ENCODE measurements around the gene CAMK1D.

CAMK1D gene

DNA sequence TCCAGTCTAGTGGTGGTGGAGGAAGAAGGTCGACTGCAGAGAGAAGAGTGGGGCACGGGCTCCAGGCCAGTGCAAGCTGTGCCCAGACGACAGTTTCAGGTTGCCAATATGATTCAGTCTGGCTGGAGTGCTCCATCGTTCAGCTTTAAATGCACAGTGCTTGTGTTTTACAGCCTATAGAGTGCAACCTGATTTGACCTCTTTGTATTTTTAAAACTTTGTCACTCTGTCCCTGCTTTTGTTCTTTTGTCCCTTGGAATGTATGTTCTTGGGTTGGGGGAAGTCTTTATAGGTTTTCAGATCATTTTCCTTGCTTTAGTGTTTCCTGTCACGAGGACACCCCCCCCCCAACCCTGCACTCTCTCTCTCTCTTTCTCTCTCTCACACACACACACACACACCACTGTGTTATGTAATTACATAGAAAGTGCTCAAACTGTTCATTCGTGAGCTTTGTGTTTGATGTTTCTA, 198.0 kb downstream of the CAMK1D start:
- DNase-seq, result no peak

DNA sequence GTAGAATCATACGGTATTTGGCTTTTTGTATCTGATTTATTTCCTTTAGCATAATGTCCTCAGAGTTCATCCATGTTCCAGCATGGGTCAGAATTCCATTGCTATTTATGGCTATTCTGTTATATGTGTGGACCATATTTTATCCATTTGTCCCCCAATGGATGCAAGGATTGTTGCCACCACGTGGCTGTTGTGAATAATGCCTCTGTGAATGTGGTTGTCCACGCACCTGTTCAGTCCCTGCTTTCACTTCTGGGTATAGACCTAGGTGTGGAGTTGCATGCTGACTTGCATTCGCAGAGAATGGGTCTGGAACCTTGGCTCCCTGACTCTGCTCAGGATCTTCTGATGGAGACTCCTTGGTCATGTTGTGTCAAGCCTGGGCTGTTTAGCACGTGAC, 199.9 kb downstream of the CAMK1D start:
- DNase-seq, result no peak

DNA sequence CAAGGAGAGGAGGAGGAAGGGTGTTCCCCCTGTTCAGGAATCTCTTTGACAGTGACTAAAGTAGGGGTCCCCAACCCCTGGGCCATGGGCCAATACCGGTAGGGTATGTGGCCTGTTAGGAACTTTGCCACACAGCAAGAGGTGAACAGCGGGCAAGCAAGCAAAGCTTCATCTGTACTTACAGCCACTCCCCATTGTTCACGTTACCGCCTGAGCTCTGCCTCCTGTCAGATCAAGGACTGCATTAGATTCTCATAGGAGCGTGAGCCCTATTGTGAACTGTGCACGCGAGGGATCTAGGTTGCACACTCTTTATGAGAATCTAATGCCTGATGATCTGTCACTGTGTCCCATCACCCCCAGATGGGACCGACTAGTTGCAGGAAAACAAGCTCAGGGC, 201.6 kb downstream of the CAMK1D start:
- DNase-seq, result no peak

DNA sequence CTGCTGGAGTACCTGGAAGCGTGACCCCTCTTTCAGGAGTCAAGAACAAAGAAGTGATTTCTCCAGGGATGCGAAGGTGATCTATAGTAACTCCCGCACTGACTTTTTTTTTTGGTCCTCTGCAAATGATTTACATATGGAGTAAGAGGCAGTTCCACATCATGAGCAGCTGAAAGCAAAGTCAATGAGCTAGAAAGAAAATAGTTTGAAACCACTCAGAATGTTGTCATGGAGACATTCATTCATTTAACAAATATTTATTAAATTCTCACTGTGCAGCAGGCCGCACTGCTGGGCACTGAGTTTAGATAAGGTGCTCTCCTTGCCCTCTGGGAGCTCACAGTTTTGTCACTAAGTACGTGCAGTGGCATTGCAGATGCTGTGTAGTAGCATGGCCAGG, 206.7 kb downstream of the CAMK1D start:
- DNase-seq, result no peak

DNA sequence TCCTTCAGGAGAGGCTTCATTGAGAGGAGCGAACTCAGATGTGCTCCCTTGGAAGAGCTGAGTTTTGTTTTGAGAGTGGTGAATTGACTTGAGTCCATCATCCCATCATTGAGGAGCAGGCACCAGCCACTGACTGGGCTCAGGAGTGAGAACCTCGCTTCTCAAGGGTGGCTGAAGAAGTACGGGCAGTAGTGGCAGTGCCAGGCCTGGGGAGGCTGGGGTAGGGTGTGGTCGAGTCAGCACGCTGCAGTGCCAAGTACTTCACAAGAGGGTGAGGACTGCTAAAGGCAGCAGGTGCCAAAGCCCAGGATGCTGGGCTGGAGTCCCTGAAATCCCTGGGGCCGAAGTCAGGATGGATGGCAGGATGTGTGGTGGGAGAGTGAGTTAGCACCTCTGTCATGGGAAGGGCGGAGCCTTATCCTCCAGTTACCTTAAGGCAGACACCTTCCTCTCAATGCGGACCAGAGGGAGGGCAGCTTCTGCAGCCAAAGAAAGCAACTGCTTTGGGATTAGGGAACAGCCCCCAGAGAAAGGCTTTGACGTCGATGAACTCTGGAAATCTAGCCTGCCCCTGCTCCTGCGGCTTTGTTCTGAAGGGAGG, 210.3 kb downstream of the CAMK1D start:
- DNase-seq, result no peak

DNA sequence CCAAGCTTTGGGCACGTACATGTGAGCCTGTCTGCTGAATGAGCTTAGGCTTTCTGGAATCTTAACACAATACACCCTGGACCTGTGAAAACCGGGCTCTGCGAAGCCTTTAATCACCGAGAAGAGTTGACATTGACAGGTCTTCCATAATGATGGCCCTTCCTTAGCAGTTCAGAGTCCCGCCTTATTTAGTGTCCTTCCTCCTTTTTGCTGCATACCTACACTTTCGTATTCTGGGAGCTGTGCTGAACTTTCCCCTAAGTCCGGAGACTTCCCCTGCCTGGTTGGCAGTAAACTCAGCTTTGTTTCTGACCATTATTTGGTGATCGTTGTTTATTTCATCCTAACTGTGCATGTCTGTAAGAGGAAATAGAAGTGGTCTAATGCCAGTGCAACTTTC, 212.0 kb downstream of the CAMK1D start:
- DNase-seq, result no peak

DNA sequence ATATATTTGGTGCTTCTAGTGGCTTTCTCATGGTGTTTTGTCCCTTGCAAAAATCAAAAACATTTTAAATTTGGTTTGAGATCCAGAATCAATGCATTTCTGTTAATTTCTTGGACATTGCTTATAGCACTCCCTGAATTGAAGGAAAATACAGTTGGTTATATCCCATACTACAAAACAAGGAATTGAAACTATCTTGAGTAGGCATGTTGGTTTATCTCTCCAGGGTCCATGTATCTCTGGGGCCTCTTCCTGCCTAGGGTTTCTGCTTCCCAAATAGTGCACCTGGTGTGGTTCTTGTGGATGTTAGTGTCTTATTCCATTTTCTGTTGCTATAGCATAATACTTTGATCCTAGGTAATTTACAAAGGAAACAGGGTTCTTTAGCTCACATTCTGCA, 212.4 kb downstream of the CAMK1D start:
- no peak for DNase-seq

DNA sequence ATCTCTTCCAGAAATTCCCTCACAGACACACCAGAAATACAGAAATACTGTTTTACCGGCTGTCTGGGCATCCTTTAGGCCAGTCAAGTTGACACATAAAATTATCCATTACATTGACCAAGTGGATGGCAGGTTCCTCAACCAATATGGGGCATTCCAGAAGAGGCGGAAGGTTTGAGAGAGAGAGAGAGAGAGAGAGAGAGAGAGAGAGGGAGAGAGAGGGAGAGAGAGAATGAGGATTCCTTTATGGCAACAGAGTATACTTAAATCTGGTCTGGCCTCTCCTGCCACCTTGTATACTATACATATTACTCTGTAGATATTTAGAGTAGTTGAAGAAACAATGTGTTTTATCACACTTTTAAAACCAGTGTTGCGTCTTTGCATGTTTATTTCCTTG, 214.1 kb downstream of the CAMK1D start:
- DNase-seq, result no peak

DNA sequence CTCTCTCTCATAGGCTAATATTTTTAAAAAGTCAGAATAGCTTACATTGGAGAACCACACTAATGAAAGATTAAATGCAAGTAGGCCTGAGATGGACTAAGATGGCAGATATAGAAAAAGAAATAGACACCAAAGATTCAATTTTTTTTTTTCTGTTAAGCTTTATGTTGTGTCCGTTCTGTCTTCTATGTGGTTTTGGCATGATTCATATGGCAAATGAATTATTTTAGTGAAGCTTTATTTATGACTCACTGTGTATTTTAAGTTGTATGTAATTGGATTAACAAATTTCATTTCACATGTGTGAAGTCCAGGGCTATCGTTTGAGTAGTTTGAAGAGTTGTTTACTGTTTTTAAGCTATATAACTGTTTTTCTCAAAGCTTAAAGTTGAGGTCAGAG, 214.8 kb downstream of the CAMK1D start:
- no peak for DNase-seq

DNA sequence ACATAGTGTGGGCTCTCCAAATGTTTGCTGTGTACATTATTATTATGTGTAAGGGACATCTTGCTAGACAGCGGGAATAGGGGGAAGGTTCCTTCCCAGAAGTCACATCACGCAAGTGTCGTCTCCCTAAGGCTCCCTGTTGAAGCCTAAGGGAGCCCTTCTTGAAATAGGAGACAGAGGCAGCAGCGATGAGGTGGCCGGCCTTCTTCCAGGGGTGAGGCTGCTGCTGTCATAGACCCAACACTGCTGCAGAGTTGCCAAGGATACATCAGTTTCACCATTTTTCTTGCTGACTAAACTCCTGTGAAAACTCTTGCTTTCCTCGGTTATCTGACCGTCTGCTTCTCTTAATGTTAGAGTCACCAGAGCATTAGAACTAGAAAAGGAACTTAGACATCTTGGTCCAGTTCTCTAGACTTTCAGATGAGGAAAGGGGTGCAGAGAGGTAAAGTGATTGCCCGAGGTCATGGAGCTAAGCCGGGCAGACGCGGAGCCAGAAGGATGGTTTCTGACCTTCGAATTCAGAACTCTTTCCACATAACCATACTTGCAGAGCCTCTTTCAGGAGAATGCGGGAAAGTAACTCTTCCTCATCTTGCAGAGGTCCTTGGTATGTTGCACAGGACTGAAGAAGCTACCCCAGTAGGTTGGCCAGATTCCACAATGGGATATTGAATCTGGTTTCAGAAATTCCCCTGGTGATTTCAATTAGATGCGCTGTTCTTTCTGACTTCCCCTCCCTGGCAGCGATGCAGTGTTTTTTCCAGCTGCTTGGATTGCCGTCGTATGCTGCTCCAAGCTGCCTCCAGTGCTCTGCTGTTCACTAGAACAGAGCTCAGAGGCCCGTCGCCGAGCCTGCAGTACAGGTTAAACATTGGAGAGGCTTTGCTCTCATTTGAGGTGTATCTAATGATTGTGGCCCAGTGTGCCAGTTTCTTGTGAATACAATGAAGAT, 217.1 kb downstream of the CAMK1D start:
- DNase-seq, result no peak

DNA sequence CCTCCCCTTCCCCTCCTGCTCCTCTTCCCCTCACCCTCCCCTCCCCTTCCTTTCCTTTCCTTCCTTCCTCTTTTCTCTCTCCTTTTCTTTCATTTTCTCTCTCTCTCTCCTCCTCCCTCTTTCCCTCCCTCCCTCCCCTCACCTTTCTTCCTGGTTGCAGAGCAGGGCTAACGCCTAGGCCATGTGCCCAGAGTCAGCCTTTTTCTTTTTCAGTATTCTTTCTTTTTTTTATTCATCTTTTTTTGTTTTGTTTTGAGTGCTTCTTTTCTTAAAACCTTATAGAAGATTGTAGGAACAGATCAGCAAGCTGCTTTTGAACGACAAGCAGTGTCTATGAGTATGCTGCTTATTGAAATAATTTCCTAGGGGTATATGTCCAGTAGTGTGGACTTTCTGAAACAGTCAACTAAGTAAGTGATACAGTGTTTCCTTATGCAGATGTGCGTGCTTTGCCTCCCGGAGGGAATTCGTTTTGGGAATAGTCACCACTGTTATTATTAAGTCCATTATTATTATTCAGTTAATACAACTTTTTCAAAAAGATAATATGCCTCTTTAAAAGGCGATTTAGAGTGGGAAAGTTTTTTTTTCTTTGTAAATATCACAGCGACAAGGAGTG, 219.2 kb downstream of the CAMK1D start:
- no peak for DNase-seq

DNA sequence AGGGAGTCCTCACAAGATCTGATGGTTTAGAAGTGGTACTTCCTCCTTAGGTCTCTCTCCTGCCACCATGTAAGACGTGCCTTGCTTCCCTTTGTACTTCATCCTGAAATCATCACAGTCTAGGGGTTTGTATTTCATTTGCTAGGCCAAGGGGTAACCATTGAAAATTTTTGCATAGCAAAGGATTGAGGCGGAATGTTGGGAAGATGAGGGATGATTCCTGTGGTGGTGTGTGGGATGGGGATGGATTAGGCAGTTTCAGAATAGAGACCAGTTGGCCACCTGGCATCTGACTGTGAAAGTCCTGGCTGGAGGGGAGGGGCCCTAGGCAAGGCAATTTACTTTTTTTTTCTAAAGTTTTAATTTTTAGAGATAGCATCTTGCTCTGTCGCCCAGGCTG, 222.9 kb downstream of the CAMK1D start:
- no peak for DNase-seq

DNA sequence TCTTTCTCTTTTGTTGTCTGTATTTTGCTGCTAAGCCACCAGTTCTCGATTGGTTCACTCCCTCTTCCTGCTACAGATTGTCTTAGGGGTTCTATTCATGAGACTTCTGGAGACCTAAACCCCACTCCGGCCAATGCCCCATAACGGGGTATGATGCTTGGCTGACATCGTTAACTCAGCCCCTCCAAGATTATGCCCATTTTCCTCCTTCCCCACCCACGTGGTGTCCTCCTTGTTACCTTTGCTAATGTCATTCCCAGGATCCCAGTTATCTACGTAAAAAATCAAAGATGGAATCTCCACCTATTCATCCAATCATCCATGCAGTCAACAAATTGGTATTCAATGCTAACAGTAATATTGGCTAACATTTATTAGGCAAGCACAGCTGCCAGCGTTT, 228.3 kb downstream of the CAMK1D start:
- DNase-seq, result no peak

DNA sequence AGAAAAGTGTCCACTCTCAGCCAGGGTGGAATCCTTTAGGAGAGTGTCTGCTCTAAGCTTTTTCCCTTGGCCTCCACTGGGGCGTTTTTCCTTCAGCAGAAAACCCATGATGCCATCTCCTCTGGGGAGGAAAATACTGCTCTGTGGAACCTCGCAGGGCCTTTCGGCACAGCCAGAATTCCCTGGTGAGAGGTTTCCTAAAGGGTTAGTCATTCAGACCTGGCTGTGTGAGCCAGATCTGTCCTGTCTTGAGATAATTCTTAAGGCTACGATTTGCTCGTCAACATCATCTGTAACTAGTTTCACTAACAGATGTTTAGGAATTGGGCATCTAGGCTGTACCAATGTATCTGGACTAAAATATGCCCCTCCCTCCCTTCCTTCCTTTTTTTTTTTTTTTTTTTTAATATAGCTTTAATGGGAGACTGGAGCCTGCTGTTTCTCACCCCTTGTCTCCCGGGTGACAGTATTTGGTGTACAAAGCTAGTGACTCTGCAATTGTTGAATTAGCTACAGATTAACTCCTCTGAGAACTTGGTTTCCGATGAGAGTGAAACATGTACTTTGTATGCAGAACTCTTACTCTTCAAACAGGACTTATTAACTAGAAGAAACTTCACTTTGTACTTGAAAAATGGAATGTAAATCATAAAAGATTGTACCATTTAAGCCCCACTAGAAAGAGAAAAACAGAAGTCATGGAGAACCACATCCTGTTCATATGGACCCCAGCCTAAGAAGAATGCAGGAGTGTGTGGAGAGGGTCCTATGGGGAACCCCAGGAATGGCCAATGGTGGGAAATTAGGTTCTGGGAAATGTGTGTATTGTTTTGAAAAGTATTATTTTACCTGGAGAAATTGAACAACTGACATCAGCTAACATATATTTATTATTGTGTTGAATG, 230.9 kb downstream of the CAMK1D start:
- DNase-seq, result no peak

DNA sequence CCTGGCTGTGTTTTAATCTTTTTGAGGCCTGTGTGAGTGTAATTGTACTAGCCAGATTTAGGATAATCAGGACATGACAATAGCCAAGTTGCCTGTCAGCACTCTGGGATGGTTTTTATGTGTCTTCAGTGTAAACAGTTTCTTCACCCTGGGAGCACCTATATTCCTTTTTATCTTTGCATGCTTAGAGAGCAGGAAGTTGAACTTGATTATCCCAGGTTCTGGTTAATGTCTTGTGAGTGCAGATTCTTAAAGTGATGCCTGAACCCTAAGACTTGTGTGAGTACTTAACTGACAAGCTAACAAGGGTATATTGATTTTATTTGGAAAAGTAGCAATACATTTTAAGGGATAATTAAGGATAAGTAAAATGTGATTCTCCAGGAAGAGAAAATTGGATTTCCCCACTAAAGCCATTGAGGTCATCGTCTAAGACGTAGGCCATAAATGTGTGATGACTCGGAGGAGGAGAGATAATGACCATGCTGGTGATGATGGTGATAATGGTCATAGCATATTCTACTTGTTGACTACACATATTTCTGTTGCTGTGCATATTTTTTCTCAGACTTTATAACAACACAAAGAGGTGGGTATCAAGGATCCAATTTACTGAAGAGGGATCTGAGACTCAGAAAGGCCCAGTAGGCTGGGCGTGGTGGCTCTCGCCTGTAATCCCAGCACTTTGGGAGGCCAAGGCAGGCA, 234.7 kb downstream of the CAMK1D start:
- DNase-seq, result no peak

DNA sequence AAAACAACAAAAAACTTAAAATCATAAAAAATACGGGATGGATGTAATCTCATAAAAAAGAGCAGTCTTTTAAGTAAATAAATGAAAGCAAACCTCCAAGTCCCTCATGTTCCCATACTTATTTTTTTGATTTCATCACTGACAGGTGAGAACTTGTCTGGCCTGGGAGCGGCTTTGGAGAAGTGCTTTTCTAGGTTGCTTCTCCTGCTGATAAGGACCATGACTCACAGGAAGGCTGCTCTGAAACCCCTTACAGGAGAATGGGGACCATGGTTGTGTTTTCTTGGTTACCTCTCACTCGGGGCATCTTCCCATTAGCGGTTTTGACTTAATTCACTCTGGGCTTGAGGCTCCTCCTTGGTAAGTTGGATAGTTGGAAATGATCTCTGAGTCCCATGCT, 237.4 kb downstream of the CAMK1D start:
- no peak for DNase-seq

DNA sequence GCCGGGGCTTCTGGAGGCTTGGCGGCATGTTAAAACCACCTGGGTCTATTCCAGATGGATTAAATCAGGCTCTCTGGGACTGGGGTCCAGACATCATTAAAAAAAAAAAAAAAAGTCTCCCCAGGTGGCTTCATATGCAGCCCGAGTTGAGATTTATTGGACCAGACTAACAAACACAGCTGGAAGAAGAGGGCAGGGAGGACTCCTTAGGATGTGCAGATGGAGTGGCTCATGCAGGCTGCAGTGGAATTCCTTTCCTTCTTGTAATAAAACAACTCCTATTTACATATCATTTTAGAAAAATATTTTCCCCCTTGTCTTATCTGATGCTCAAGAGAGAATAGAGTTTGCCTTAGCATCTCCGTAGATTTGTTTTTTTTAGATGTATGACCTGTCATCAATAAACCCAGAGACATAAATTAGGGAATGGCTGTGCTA, 238.1 kb downstream of the CAMK1D start:
- DNase-seq, result no peak

DNA sequence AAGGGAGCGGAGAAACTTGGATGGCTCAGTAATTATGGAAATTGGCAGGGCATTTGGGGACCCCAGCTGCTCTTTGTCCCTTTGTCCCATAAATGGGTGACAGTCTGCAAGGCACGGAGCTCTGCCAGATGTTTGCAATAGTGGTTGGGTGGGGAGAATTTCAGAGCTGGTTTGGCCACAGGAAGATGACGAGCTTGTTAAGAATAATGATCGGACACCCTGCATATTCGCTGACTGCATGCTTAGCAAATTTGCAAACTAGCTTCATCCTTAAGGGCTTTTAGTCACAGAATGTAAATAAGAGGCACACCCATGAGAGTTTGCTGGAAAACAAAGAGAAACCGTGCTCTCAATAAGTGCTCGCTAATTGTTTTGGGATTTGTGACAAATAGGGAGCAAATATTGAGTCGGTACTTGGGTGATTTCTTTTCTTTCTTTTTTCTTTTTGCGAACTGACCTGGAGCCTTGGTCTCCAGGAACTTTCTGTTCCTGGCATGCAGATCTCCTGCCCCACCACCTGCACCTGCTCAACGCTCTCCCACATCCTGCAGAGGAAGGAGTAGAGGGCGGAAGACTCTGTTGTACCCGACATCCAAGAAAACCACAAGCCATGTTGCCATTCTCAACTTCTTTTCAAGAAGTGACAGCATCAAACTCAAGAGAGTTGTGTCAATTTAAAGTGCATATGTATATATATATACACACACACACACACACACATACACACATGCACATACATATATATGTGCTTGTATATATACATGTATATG, 238.9 kb downstream of the CAMK1D start:
- no peak for DNase-seq

DNA sequence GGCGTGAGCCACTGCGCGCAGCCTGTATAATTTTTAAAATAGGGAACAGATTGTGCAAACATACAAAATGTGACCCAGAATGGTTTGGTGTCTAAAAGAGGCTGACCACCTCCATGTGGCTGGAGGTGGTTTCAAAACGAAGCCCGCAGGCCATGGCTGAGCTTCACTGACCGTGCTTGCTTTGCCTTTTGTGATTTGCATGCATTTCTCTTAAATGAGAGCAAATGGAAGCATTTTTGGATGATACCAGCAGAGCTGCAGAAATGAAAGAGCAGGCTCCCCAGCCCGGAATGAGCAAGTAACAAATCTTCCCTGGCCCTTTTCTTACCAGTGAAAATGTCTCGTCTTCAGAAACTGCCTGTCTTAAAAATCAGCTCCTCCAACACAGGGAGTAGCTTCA, 239.9 kb downstream of the CAMK1D start:
- no peak for DNase-seq

DNA sequence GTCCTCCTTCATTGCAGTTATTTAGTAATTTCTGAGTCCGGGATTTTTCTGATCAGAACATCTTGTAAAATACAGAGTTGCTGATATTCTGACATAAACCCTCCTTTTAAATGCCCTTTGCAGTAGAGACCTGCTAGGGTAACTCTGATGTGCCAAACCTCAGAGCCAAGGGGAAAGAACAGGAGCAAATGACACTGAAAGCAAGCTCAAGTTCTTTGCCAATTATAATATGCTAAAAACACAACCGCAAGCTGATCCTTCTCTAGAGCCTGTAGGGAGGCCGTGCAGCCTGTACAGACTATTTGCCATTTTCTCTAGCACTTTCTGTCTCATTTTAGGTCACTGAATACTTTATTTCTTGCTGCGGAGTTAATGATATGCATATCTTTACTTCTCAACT, 240.4 kb downstream of the CAMK1D start:
- DNase-seq, result no peak

Measured in amygdala (tissue), 56 donors.